Activated CD4-positive, alpha-beta T cell treated with anti-CD3 and anti-CD28 coated beads for 1 hour (primary cell): ENCODE data around the gene HADH.

Source experiments
- DNase-seq: peaks from one replicate; pipeline ENCODE4 v3.0.0-alpha.2; 2020

HADH gene

DNA sequence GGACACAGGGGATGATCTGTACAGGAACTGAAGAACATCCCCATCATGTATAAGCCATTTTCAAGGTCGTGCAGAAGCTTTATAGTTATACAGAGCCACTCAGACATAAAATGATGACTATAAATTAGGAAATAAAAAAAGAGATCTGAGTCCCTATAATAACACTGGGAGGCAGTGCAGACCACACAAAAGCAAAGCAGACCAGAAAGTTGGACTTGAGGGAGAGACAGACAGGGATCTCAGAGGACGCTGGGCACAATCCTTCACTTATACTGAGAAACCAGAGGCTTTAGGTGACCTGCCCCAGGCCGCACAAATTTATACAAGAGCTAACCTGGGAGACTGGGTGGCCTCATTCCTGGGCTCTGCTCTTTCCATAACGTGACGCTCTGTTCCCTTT lies 70.5 kb downstream of the HADH start:
- DNase-seq: no peak

DNA sequence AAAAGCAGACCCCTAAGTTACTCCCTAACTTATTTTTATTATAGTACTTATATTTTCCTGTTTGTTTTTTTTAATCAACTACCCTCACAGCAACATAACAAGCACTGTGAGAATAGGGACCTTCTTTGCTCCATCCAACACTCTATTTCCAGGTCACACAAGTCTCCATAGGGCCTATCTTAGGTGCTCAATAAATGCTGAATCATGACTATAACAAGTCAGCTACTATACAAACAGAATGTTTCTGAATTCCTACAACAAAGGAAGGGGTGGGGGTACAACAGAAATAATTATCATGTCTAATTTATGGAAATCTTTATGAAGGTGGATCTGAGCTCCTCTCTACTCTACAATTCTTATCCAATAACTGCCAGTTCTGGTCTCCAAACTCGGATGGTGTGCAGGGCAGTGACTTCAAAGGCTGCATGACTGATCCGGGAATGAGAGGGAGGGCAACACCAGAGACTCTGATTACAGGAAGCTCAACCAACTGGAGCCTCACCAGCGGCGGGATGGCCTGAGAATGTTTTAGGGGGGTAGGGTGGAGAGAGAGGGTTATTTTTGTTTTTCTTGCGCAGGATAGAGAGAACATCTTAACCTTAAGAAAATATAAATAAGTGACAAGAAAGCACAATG lies 71.1 kb downstream of the HADH start:
- no peak for DNase-seq

- DNase-seq: no peak
These were observed 78.8 kb downstream of the HADH start for GRCh38 chr4:108068442-108068841.

DNA sequence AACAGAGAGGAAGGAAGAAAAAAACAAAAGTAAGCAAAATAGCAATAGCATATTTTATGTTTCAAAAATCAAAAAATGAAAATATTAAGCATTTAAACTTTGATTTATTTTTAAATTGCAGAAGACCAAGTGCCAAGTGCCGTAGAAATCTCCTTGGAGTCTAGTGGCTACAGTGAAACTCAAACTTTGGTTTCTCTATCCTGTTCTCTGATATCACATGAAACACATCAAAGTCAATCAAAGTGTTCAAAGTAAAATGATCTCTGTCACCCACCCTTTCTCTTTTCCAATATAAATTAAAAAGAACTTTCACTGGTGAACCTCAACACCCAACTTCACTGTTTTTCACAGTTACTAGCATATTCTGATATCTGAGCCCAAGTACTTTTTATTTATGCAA lies 81.1 kb downstream of the HADH start:
- no peak for DNase-seq

DNA sequence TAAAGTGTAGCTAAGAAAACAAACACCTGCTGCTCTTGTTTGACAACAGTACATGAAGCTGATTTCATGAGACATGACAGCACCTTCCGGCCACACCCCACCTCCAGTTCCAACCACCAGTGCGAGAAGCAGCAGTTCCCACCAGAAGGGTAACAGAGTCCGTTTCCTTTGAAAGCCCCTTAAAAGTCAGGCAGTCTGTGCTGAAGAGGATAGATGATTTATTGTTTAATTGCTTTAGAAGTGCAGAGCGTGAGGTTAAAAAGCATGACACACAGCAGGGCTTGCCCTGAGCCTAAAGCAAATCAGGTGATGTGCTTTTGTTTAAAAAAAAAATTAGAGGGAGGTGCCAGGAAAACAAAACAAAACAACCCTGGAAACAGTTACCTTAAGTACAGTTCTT lies 82.6 kb downstream of the HADH start:
- DNase-seq: peak; percentile 55

GRCh38 chr4:108078024-108078733 lies 88.5 kb downstream of the HADH start:
- DNase-seq: no peak

- DNase-seq: peak; percentile 34
These were observed 91.1 kb downstream of the HADH start for GRCh38 chr4:108080747-108081146.

- DNase-seq: no peak
These were observed 91.6 kb downstream of the HADH start for GRCh38 chr4:108081256-108081655.
